HL-60 (cell line): Measurements from ENCODE around the gene SNX27.
A peak's percentile ranks its signal among the peaks of the same experiment; 100 is the strongest.
"Not testable (repeated sequence)": the region's sequence is repeated elsewhere in the genome, so short reads cannot be mapped to it uniquely, and the experiment has no call there.

Experiments used
- DNase-seq, 2 experiments: peaks; one replicate each; pipeline ENCODE4 v3.0.0-alpha.2; 2010 to 2020; ENCODE audit warnings: low read depth in 1 of 2, low spot score in 1 of 2
- H3K27ac ChIP-seq: fragments of 250-450 bp; sonication (Bioruptor Pico); replicated peaks from 2 replicates; pipeline ENCODE4 v1.5.1; 2020; ENCODE audit warnings: mild to moderate bottlenecking, moderate library complexity
- H3K27me3 ChIP-seq: fragments of 250-450 bp; sonication (Bioruptor Pico); 2 replicates; pipeline ENCODE4 v1.5.1; 2021; ENCODE audit warnings: mild to moderate bottlenecking, moderate library complexity; ENCODE audit not compliant: insufficient read depth, poor library complexity, severe bottlenecking
- H3K4me3 ChIP-seq: replicated peaks from 2 replicates; pipeline ENCODE4 v1.5.1; 2011; ENCODE audit warnings: mild to moderate bottlenecking, control low read depth, low read length; ENCODE audit not compliant: insufficient read depth
- GABPA ChIP-seq: IDR thresholded peaks from 2 replicates; pipeline ENCODE4 v1.6.1; 2012; ENCODE audit warnings: low read depth
- POLR2AphosphoS5 ChIP-seq: IDR thresholded peaks from 2 replicates; pipeline ENCODE4 v1.6.1; 2012; ENCODE audit warnings: low read depth
- SPI1 ChIP-seq: IDR thresholded peaks from 2 replicates; pipeline ENCODE4 v1.6.1; 2012; ENCODE audit warnings: low read depth, mild to moderate bottlenecking, borderline replicate concordance
- TF ChIP-seq, protein P1 (sequence below): IDR thresholded peaks from one replicate; pipeline ENCODE4 v1.5.1; 2011; ENCODE audit warnings: low read length, control low read depth, inconsistent platforms; ENCODE audit not compliant: insufficient read depth
- TF ChIP-seq, protein P2 (sequence below): IDR thresholded peaks from 2 replicates; pipeline ENCODE4 v1.6.1; 2012; ENCODE audit warnings: low read depth; ENCODE audit not compliant: insufficient replicate concordance

SNX27 gene

DNA sequence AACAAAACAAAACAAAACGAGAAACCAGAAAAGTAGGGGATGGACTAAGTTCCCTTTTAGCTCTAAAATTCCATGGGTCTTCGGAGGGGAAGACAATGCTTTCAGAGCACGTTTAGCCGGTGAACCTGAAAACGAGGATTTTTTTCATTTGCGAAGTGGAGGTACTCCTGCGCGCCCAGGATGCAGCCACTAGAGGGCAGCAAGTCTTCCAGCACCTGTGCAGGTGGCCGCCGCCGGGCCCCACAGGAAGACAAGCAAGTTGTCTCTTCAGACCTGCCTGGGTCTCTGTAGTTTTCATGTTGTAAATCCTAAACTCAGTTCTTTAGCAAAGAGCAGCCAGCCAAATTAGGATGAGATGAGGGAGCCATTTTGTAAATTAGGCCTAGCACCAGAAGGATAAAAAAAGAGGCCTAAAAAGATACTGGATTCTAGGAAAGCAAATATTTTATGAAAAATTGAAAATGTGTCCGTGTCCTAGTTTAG is 17.7 kb upstream of the SNX27 start:
- Histone ChIP-seq H3K27me3 (no peaks in the 10 kb centered on the region), H3K27ac (no peak overlapping the region), H3K4me3 (no peak overlapping the region)
- peak; percentile 21 to 72 for DNase-seq
- no peak for TF ChIP-seq GABPA
- TF ChIP-seq, protein P1, sequence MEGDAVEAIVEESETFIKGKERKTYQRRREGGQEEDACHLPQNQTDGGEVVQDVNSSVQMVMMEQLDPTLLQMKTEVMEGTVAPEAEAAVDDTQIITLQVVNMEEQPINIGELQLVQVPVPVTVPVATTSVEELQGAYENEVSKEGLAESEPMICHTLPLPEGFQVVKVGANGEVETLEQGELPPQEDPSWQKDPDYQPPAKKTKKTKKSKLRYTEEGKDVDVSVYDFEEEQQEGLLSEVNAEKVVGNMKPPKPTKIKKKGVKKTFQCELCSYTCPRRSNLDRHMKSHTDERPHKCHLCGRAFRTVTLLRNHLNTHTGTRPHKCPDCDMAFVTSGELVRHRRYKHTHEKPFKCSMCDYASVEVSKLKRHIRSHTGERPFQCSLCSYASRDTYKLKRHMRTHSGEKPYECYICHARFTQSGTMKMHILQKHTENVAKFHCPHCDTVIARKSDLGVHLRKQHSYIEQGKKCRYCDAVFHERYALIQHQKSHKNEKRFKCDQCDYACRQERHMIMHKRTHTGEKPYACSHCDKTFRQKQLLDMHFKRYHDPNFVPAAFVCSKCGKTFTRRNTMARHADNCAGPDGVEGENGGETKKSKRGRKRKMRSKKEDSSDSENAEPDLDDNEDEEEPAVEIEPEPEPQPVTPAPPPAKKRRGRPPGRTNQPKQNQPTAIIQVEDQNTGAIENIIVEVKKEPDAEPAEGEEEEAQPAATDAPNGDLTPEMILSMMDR, result peak; percentile 68

DNA sequence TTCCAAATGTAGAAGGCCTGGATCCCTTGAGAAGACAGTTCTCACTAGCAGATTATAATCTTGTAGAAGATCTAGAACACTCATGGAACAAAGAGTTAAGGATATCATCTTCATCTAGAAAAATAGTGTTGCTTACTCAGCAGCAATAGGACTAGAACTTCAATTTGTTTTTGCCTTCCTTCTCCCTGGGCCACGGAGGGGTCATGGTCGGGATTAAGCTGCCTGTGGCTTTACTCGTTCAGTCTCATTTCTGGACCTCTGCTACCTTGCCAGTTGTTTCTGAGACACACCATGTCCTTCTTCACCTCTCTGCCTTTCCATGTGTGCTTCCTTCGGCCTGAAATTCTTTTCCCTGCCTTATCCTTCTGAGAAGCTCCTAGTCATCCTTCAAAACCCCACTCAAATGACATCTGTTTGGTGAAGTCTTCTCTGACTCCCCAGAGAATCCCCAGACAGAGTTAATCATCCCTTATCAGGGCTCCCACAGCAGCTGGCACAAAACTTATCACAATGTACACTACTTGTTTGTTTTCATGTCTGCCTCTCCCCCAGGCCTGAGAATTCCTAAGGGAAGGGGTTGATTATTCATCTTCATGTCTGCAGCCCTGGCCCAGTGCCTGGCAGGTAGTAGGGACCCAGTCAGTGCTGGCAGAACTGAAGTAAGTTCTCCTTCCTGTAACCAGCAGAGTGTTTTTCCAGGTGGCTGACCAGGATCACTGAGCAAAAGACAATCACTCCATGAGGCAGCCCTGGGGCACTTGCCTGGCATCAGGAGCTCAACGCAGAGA is 15.5 kb upstream of the SNX27 start:
- no peak for DNase-seq
- Histone ChIP-seq H3K27me3 (no peaks in the 10 kb centered on the region), H3K27ac (no peak overlapping the region), H3K4me3 (no peak overlapping the region)
- TF ChIP-seq GABPA (no peak), POLR2AphosphoS5 (no peak), SPI1 (no peak)
- TF ChIP-seq, protein P2, sequence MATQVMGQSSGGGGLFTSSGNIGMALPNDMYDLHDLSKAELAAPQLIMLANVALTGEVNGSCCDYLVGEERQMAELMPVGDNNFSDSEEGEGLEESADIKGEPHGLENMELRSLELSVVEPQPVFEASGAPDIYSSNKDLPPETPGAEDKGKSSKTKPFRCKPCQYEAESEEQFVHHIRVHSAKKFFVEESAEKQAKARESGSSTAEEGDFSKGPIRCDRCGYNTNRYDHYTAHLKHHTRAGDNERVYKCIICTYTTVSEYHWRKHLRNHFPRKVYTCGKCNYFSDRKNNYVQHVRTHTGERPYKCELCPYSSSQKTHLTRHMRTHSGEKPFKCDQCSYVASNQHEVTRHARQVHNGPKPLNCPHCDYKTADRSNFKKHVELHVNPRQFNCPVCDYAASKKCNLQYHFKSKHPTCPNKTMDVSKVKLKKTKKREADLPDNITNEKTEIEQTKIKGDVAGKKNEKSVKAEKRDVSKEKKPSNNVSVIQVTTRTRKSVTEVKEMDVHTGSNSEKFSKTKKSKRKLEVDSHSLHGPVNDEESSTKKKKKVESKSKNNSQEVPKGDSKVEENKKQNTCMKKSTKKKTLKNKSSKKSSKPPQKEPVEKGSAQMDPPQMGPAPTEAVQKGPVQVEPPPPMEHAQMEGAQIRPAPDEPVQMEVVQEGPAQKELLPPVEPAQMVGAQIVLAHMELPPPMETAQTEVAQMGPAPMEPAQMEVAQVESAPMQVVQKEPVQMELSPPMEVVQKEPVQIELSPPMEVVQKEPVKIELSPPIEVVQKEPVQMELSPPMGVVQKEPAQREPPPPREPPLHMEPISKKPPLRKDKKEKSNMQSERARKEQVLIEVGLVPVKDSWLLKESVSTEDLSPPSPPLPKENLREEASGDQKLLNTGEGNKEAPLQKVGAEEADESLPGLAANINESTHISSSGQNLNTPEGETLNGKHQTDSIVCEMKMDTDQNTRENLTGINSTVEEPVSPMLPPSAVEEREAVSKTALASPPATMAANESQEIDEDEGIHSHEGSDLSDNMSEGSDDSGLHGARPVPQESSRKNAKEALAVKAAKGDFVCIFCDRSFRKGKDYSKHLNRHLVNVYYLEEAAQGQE, result no peak
- TF ChIP-seq, protein P1, result no peak

DNA sequence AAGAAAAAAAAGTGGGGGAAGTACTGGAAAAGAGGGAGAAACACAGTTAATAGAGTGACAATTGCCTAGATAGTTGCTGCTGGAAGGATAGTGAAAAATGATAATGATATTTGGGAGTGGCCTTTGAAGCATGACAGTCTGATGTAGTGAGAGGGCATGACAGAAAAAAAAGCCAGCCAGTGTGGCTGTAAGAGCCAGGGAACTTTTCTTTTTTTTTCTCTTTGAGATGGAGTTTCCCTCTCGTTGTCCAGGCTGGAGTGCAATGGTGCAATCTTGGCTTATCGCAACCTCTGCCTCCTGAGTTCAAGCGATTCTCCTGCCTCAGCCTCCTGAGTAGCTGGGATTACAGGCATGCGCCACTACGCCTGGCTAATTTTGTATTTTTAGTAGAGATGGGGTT is 9.3 kb upstream of the SNX27 start:
- not testable (repeated sequence) for H3K4me3 ChIP-seq, DNase-seq, H3K27me3 ChIP-seq, H3K27ac ChIP-seq

DNA sequence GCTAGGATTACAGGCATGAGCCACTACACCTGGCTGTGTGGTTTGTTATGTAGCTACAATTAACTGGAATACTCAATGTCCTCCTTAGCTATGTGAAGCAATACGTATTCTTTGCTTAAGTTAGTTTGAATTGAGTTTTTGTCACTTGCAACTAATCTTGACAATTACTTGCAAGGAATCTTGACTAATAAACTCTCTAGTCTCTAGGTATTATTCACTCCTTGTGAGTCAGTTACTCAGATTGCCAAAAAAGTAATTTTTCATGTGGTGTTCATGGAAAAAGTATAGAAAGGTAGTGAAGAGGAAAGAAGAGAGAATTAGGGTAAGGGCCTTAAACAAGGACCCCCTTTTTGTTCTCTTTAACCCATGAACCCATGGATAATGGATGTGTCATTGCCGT is 7.6 kb upstream of the SNX27 start:
- Histone ChIP-seq H3K27ac (no peak overlapping the region), H3K27me3 (no peaks in the 10 kb centered on the region), H3K4me3 (no peak overlapping the region)
- TF ChIP-seq, protein P1, result no peak
- TF ChIP-seq GABPA, result no peak
- no peak for TF ChIP-seq POLR2AphosphoS5
- no peak for TF ChIP-seq SPI1
- TF ChIP-seq, protein P2, result no peak
- no peak for DNase-seq
